Endothelial cell of umbilical vein (primary cell): Measurements from ENCODE around the gene TSEN15. TPM values are rescaled to one million over a fixed set of nuclear protein-coding genes. Genes with fewer than 3 reads are reported as not detected.

ENCODE experiments used
- BruUV-seq: library from RNA; stranded (reverse); fragments of 400-500 nt; replicated peaks from 2 replicates; lab custom pipeline; 2021; lab: Mats Ljungman, UMichigan
- CTCF ChIA-PET: fragments of 300-600, 350-600 bp; sonication (Branson Sonifier 250); formaldehyde crosslinking; loops from one replicate; lab custom pipeline; 2021; ENCODE audit warnings: antibody characterized with exemption, inconsistent platforms; lab: Charles Lee
- POLR2A ChIA-PET: fragments of 300-600, 350-600 bp; sonication (Branson Sonifier 250); formaldehyde crosslinking; loops from one replicate; lab custom pipeline; 2021; ENCODE audit warnings: antibody characterized with exemption, inconsistent platforms; lab: Charles Lee
- DNase-seq: peaks from one replicate; pipeline ENCODE4 v3.0.0-alpha.2; 2011; ENCODE audit warnings: low read depth, low spot score
- FAIRE-seq: peaks from 2 replicates; lab custom pipeline; 2011; peaks lifted over from hg19 to GRCh38; lab: Jason Lieb, UNC
- H2AFZ ChIP-seq: 2 replicates; pipeline ENCODE4 v1.6.0; 2012; ENCODE audit warnings: low read depth, low read length, control low read depth, inconsistent platforms
- H3K27ac ChIP-seq: 2 replicates; pipeline ENCODE4 v1.5.1; 2011; ENCODE audit warnings: low read depth, mild to moderate bottlenecking, control low read depth, low read length, moderate library complexity; ENCODE audit not compliant: insufficient read depth
- H3K27me3 ChIP-seq, 2 experiments: 2 replicates each; pipeline versions ENCODE4 v1.6.0 to v1.6.1; 2011; ENCODE audit warnings: low read length in 2 of 2, mixed read lengths in 1 of 2; ENCODE audit not compliant: control insufficient read depth in 2 of 2, insufficient read depth in 2 of 2
- H3K36me3 ChIP-seq, 2 experiments: 2 replicates in 1 of 2; 3 replicates in 1 of 2; pipeline ENCODE4 v1.5.1; 2011; ENCODE audit warnings: low read length in 2 of 2, mild to moderate bottlenecking in 1 of 2, moderate library complexity in 1 of 2; ENCODE audit not compliant: control insufficient read depth in 2 of 2, insufficient read depth in 2 of 2; ENCODE audit errors: extremely low read depth in 1 of 2
- H3K4me1 ChIP-seq: 3 replicates; pipeline ENCODE4 v1.5.1; 2011; ENCODE audit warnings: mild to moderate bottlenecking, low read length; ENCODE audit not compliant: control insufficient read depth, insufficient read depth; ENCODE audit errors: extremely low read depth
- H3K4me2 ChIP-seq: 2 replicates; pipeline ENCODE4 v1.6.1; 2011; ENCODE audit warnings: low read length, control low read depth, mixed read lengths; ENCODE audit not compliant: insufficient read depth
- H3K4me3 ChIP-seq, 3 experiments: fragments of 200-600 bp in 1 of 3; sonication (generic), shearing (Covaris generic) in 1 of 3; replicated peaks in 1 of 3; 2 replicates each; pipeline ENCODE4 v1.5.1; 2011 to 2016; ENCODE audit warnings: control low read depth in 3 of 3, low read length in 3 of 3, mild to moderate bottlenecking in 2 of 3, inconsistent platforms in 1 of 3, low read depth in 1 of 3, moderate library complexity in 1 of 3; ENCODE audit not compliant: insufficient read depth in 1 of 3
- H3K79me2 ChIP-seq: 2 replicates; pipeline ENCODE4 v1.6.0; 2012; ENCODE audit warnings: low read length, inconsistent platforms; ENCODE audit not compliant: control insufficient read depth, insufficient read depth
- H3K9ac ChIP-seq: replicated peaks from 2 replicates; pipeline ENCODE3; 2011; ENCODE audit warnings: low read length, control low read depth; ENCODE audit not compliant: insufficient read depth; ENCODE audit errors: extremely low read depth
- H3K9me1 ChIP-seq: replicated peaks from 3 replicates; pipeline ENCODE4 v1.6.0; 2011; ENCODE audit warnings: mild to moderate bottlenecking, low read length; ENCODE audit not compliant: control insufficient read depth, insufficient read depth; ENCODE audit errors: extremely low read depth
- H3K9me3 ChIP-seq: replicated peaks from 2 replicates; pipeline ENCODE4 v1.5.1; 2012; ENCODE audit warnings: low read length, inconsistent platforms; ENCODE audit not compliant: control insufficient read depth, insufficient read depth
- H4K20me1 ChIP-seq: replicated peaks from 2 replicates; pipeline ENCODE3; 2011; ENCODE audit warnings: mild to moderate bottlenecking, low read length; ENCODE audit not compliant: control insufficient read depth, insufficient read depth; ENCODE audit errors: extremely low read depth
- CTCF ChIP-seq, 2 donors: IDR thresholded peaks; 1 replicate in 1 of 2; 2 replicates in 1 of 2; pipeline ENCODE4 v1.5.1; 2011; ENCODE audit warnings: low read length in 2 of 2, mild to moderate bottlenecking in 2 of 2, moderate library complexity in 2 of 2, control low read depth in 1 of 2, inconsistent platforms in 1 of 2, low read depth in 1 of 2; ENCODE audit not compliant: insufficient read depth in 1 of 2; ENCODE audit errors: extremely low read depth in 1 of 2
- EZH2 ChIP-seq: IDR thresholded peaks from 2 replicates; pipeline ENCODE4 v1.6.1; 2012; ENCODE audit warnings: borderline replicate concordance, low read depth, mild to moderate bottlenecking, moderate library complexity, low read length, inconsistent platforms; ENCODE audit not compliant: severe bottlenecking
- FOS ChIP-seq: IDR thresholded peaks from 2 replicates; pipeline ENCODE4 v1.6.1; 2011; ENCODE audit warnings: mild to moderate bottlenecking, low read length, moderate library complexity, borderline replicate concordance; ENCODE audit not compliant: insufficient read depth
- GATA2 ChIP-seq: IDR thresholded peaks from 2 replicates; pipeline ENCODE4 v1.7.0; 2011; ENCODE audit warnings: low read depth, mild to moderate bottlenecking, moderate library complexity, mixed read lengths, low read length; ENCODE audit not compliant: insufficient read length, insufficient read depth
- JUN ChIP-seq: IDR thresholded peaks from 2 replicates; pipeline ENCODE4 v1.6.1; 2011; ENCODE audit warnings: borderline replicate concordance, low read depth; ENCODE audit not compliant: insufficient read length, insufficient read depth
- MYC ChIP-seq: IDR thresholded peaks from one replicate; pipeline ENCODE4 v1.6.1; 2011; ENCODE audit warnings: mild to moderate bottlenecking, low read depth, low read length
- POLR2A ChIP-seq: IDR thresholded peaks from 2 replicates; pipeline ENCODE4 v1.6.1; 2012; ENCODE audit warnings: low read depth, mild to moderate bottlenecking, control low read depth, low read length
- POLR2AphosphoS5 ChIP-seq: IDR thresholded peaks from 2 replicates; pipeline ENCODE4 v1.6.1; 2012; ENCODE audit warnings: low read depth, mild to moderate bottlenecking, control low read depth, low read length, moderate library complexity; ENCODE audit not compliant: insufficient read depth
- dilution Hi-C: fragments of 300-500 bp; cut with MboI; formaldehyde crosslinking; loops from one replicate; pipeline ENCODE4 v1.15.0; 2019; ENCODE audit warnings: low sequenced_read_pairs; ENCODE audit not compliant: extremely low pct_ligation_motif_present
- intact Hi-C: fragments of 100-400 bp; cut with micrococcal nuclease; formaldehyde crosslinking; loops from one replicate; pipeline ENCODE4 v1.10.0; 2022
- polyA plus RNA-seq, 4 experiments: library from polyadenylated mRNA; depleted of rRNA in 3 of 4; stranded (reverse) in 3 of 4; unstranded in 1 of 4; fragments of >200 nt; gene quantifications; 2 replicates each; pipeline versions ENCODE4 v1.2.1 to v1.2.3, GENCODE V29; 2011 to 2012; ENCODE audit warnings: missing spikeins in 1 of 4
- total RNA-seq: library from RNA; stranded (reverse); gene quantifications from 2 replicates; pipeline ENCODE4 v1.2.3, GENCODE V29; 2021
- TF ChIP-seq, protein P1 (sequence below): IDR thresholded peaks from 2 replicates; pipeline ENCODE4 v1.6.1; 2011; ENCODE audit not compliant: insufficient read depth, insufficient read length

Gene TSEN15
- total and polyA plus RNA-seq, 2 donors (not counting 3 experiments of a cell fraction or from before 2014, with no cell fraction given) = 20.6 to 25.8 TPM

DNA sequence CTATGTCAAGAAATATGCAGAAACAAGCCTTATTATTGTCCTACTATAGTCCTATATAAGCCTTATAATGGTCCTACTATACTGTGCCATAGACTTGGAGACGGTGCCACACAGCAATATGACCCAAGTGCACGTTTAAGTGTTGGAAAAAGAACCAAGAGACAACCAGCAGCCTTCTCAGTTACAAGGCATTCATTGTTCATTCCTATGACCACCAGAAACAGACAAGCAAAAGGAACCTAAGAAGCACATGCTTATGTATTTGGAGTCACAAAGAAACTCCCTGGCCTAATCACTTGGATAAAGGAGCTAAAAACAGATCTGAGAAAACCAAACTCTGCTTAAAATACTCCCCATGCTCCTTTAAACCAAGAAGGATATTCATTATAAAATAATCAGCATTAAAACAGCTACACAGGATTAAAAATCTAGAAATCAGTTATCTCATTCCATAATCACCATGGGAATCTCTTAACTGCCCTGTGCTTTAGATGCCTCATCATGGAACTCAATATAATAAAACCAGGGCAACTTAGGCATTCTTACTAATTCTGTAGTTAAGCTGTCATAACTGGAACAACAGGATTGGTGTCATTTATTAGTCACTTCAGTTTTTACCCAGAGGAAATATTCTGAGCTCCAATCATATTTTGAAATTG is 21.0 kb upstream of the TSEN15 start:
- H3K36me3 ChIP-seq = no peaks in the 10 kb centered on the region
- H3K79me2 ChIP-seq = no peaks in the 10 kb centered on the region
- no peak overlapping the region for H2AFZ ChIP-seq
- no TSS peak for BruUV-seq
- POLR2A ChIA-PET = interaction anchor here (0.6 kb wide), 1 partner anchor 337 kb away, joined by 3 read pairs; no protein-coding TSS in a partner anchor
- FAIRE-seq (no peak), DNase-seq (no peak)
- no peak overlapping the region for H3K4me3 ChIP-seq
- peaks cover 40 to 68% of the 10 kb centered on the region in 2 experiments for H3K27me3 ChIP-seq
- no peaks in the 10 kb centered on the region for H3K9me3 ChIP-seq
- no peak overlapping the region for H3K4me2 ChIP-seq
- H3K9ac ChIP-seq = no peak overlapping the region
- H4K20me1 ChIP-seq = no peaks in the 10 kb centered on the region
- TF ChIP-seq POLR2AphosphoS5 = no peak
- TF ChIP-seq FOS = no peak
- no peak for TF ChIP-seq JUN
- no peak for TF ChIP-seq GATA2
- no peak for TF ChIP-seq MYC
- TF ChIP-seq EZH2 = no peak
- no peak for TF ChIP-seq CTCF (IDR thresholded peaks at IDR 0.05; ENCODE audit: extremely low read depth in 1 of 2, insufficient read depth in 1 of 2, low read depth in 1 of 2, low read length in 2 of 2)
- TF ChIP-seq POLR2A = no peak
- TF ChIP-seq, protein P1, sequence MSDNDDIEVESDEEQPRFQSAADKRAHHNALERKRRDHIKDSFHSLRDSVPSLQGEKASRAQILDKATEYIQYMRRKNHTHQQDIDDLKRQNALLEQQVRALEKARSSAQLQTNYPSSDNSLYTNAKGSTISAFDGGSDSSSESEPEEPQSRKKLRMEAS = no peak
- intact Hi-C loops (no loop called here), dilution Hi-C loops (no loop called here)
- H3K27ac ChIP-seq = no peak overlapping the region
- no peaks in the 10 kb centered on the region for H3K4me1 ChIP-seq
- H3K9me1 ChIP-seq = no peaks in the 10 kb centered on the region
- CTCF ChIA-PET = interaction anchor here (0.9 kb wide), 1 partner anchor 634 kb away, joined by 3 read pairs; no protein-coding TSS in a partner anchor
